Measurements from ENCODE around the gene OCIAD1.
"Not testable (repeated sequence)": the region's sequence is repeated elsewhere in the genome, so short reads cannot be mapped to it uniquely, and the experiment has no call there.

The OCIAD1 gene

GRCh38 chr4:48821431-48821830 is 9.5 kb upstream of the OCIAD1 start:
- DNase-seq, result peak; percentile 81

DNA sequence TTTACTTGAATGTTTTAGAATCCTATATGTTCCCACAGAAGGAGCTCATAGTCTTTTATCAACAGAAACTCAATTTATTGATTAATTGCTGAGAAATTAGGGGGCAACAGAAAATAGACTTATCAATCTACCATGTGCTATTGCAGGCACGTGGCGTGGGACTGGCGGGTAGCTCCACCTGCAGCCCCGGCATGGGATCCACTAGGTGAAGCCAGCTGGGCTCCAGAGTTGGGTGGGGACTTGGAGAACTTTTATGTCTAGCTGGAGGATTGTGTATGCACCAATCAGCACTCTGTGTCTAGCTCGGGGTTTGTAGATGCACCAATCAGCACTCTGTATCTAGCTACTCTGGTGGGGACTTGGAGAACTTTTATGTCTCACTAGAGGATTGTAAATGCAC is 3.3 kb upstream of the OCIAD1 start:
- DNase-seq, result no peak

DNA sequence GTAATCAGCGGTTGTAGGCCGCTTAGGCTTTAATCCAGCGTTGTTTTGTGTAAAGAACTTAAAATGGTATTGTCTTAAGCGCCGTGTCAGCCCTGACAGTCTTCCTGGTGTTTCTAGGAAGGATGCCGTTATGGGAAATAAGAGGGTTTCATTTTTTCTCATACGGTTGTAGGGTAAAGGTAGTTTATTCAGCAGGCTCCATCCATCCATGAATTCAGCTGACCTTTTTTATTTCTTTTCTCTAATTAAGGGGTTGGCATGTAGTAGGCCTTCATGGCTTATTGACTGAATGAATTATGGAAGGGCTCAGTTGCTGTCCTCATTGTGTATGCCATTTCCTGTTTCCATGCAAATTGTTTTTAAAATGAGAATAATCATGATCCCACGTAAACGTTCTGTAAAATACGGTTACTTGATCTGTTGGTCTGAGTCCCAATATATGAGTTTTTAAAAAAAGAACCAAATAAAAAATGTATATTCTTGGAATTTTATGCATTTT is 693 bp downstream of the OCIAD1 start:
- DNase-seq, result no peak

GRCh38 chr4:48832571-48832970 is 1.7 kb downstream of the OCIAD1 start:
- DNase-seq, result no peak

DNA sequence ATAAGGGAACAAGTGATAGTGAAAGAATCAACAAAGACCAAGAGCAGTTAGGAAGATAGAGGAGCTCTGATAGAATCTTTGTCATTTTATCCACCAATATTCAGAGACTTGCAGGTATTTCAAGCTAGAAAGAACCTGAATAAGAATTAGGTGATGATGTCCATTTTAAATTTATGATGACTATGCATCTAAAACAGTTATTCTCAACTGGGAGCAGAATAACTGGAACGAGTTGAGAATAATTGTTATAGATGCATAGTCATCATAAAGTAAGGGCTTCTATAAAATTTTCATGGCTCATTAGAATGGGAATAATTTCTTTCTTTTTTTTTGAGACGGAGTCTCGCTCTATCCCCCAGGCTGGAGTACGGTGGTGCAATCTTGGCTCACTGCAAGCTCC is 5.8 kb downstream of the OCIAD1 start:
- DNase-seq, result no peak

- DNase-seq, result no peak
Measured at GRCh38 chr4:48841045-48841827, 10.3 kb downstream of the OCIAD1 start.

DNA sequence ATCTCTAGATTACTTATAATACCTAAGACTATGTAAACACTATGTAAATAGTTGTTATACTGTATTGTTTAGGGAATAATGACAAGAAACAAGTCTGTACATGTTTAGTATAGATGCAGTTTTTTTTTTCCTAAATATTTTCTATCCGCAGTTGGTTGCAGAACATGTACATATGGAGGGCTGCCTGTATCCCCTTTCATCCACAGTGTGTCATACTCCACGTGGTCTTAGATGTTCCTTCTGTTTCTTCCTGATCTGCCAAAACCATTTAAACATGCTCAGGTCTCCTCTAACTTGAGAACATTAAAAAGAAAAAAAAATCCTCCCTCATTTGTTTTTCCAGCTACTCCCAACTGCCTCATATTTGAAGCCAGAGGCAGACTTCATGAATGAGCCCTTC is 14.0 kb downstream of the OCIAD1 start:
- DNase-seq, result no peak

DNA sequence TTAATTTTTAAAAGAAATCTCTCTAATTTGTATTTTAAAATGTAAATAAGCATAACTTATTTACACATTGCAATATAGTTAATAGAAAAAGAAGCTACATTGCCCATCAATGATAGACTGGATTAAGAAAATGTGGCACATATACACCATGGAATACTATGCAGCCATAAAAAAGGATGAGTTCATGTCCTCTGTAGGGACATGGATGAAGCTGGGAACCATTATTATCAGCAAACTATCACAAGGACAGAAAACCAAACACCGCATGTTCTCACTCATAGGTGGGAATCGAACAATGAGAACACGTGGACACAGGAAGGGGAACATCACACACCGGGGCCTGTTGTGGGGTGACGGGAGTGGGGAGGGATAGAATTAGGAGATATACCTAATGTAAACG is 17.9 kb downstream of the OCIAD1 start:
- DNase-seq, result not testable (repeated sequence)

DNA sequence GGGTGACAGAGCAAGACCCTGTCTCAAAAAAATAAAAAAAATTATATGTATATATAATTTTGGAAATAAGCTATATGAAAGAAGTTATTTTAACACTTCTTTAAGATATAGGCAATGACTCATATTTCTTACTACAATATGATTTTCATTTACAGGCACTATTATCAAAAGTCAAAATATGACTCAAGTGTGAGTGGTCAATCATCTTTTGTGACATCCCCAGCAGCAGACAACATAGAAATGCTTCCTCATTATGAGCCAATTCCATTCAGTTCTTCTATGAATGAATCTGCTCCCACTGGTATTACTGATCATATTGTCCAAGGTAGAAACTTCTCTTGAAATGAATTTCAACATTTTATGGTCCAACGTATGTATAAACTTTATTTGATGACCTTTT is 20.8 kb downstream of the OCIAD1 start:
- peak; percentile 28 for DNase-seq

DNA sequence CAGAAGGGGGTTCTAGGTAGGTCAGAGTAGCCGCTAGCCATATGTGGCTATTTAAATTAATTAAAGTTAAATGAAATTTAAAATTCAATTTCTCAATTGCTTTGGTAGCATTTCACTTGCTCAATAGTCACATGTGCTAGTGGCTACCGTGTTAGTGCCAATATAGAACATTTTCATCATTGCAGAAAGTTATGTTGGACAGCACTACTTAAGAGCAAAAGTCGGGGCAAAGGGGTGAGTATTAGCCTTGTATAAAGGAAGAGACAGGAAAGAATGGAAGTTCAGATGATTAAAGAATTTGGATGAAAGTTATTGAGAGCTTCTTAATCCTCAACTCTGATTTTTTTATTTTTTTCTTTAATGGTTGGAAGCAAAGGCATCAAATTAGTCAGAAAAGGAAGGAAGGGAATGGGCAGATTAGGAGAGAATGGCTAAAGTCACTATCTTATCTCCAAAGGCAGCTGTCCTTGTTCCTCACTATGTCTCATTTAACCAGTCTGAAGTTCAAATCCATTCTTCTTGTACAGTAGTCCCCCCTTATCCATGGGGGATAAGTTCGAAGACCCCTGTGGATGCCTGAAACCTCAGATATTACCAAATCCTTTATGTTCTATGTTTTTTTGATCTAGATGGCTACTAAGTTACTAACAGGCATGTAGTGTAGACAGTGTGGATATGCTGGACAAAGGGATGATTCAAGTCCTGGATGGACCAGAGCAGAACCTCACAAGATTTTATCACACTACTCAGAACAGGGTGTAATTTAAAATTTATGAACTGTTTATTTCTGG is 22.9 kb downstream of the OCIAD1 start:
- DNase-seq, result peak; percentile 79

DNA sequence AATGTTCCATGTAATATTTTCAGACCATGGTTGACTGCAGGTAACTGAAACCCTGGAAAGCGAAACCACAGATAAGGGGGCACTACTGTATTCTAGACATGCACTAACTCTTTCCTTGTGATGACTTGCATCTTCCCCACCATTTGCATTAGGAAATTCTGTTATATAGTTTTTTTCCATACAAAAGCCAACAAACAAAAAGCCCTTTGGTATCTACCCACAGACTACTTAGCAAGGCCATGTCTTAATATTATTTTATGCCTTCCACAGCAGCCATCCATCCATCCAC is 23.5 kb downstream of the OCIAD1 start:
- peak; percentile 62 for DNase-seq

DNA sequence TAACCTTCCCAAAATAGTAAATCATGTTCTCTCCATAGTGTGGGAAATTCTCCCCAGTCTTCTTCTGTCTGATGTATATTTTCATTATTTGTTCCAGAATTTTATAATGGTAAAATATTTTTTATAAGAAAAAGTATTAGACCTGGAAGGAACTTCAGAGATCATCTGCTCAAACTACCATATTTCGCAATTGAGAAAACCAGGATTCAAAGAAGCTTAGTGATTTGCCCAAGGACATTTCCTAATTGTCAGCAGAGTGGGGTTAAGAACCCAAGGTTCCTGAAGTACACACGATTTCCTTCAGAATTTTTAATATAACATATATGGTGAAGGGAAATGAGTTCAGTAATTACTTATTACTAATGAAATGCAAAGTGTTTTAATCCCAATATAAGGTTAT is 24.1 kb downstream of the OCIAD1 start:
- no peak for DNase-seq

GRCh38 chr4:48858130-48858529 is 27.2 kb downstream of the OCIAD1 start:
- no peak for DNase-seq

GRCh38 chr4:48862038-48862437 is 31.1 kb downstream of the OCIAD1 start:
- no peak for DNase-seq

- DNase-seq, result no peak
Measured at GRCh38 chr4:48862661-48863060, 31.8 kb downstream of the OCIAD1 start.

- no peak for DNase-seq
Measured at GRCh38 chr4:48863728-48864127, 32.8 kb downstream of the OCIAD1 start.

GRCh38 chr4:48864696-48865095 is 33.8 kb downstream of the OCIAD1 start:
- DNase-seq, result not testable (repeated sequence)

DNA sequence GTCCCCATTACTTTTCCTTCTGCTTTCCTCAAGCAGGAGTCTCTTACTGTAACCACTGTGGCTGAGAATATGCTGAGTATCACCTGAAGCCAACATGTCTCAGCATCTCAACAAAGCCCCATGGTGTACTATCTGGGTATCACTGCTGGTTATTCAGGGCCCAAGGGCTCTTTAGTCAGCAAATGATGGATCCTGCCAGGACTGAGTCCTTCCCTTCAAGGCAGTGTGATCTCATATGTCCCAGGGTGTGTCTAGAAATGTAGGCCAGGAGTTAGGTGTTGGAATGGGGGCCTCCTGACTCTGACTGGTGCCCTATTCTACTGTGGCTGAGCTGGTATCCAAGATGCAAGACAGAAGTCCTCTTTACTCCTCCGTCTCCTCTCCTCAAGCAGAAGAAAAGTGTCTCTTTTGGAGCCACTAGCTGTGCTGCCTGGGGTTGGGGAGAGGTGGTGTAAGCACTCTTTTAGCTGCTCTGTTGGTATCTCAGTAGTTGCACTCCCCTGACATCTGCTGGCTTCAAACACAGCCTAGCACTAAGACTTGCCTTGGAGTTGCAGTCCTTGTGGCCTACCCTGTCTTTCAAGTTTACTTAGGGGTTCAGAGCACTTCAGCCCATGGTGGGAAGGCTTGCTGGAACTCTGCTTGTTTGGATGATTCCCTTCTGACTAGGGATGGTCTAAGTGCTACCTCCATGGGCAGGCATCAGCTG is 47.1 kb downstream of the OCIAD1 start:
- DNase-seq, result no peak

DNA sequence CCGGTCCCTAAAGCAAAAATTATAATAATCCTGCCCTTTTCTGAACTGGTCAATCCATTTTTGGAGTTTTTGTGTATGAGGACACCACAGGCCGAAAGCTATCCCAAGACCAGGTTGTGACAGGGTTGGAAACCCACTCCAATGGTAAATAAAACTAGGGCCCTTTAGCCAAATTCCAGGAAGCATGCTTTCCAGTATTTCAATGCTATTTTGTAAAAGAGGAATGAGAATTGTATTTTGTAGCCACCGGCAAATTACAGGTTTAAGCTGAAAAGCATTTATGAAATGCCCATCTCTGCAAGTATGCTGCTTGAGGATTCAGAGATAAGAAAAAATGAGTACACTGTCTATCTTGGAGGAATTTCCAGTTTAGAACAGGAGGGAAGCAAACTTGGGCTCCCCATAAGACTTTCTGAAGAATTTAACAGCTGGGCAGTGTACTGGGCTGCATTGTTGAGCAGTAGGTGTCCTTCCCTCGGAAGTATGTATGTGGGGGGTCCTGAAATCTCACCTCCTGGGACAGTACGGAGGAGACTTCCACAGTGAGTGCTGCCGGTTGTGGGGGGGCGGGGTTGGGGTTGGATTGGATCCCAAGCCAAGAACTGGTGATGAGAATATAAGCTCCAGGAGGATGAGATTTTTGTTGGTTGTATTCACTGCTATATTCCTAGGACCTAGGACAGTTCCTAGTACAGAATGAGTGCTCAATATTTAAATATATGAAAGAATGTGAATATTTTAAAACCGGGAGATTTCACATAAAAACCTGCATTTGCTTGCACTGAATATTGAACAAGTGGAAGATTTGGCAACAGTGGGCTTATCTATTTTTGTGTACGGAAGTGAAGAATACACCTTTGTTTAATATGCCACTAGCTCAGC is 48.9 kb downstream of the OCIAD1 start:
- DNase-seq, result no peak

GRCh38 chr4:48881646-48882045 is 50.8 kb downstream of the OCIAD1 start:
- not testable (repeated sequence) for DNase-seq

DNA sequence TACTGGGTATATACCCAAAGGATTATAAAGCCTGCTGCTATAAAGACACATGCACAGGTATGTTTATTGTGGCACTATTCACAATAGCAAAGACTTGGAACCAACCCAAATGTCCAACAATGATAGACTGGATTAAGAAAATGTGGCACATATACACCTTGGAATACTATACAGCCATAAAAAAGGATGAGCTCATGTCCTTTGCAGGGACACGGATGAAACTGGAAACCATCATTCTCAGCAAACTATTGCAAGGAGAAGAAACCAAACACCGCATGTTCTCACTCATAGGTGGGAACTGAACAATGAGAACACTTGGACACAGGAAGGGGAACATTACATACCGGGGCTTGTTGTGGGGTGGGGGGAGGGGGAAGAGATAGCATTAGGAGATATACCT is 58.9 kb downstream of the OCIAD1 start:
- DNase-seq, result not testable (repeated sequence)

DNA sequence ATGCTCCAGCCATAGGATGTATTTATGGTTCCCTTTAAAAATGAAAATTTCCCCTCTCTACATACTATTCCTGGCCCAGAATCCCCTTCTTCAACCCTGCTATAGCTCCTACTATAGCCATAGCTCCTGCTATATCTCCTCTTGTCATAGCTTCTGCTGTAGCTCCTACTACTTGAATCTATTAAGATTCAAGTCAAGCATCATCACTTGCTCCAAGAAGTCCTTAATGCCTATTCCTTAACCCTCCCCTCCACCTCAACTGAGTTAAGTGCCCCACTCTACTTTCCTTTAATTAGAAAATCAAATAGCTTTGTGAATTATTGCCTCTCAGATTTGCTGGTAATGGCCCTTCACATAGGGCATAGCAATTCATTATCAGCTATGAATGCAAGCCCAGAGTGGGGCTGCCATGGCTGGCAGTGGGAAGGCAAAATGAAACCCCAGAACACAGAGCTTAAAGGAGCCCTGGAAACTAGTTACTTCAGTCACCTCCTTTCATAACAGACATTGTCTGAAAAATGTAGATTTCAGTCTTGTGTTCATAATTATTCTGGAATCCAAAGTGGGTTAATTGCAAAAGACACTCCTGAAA is 60.2 kb downstream of the OCIAD1 start:
- DNase-seq, result no peak
